Medulla oblongata (tissue), 1 donor: ENCODE measurements around the gene TNIP3.

Source experiments
- DNase-seq: peaks from one replicate; pipeline ENCODE4 v3.0.0-alpha.2; 2015; ENCODE audit errors: extremely low spot score

The TNIP3 gene

DNA sequence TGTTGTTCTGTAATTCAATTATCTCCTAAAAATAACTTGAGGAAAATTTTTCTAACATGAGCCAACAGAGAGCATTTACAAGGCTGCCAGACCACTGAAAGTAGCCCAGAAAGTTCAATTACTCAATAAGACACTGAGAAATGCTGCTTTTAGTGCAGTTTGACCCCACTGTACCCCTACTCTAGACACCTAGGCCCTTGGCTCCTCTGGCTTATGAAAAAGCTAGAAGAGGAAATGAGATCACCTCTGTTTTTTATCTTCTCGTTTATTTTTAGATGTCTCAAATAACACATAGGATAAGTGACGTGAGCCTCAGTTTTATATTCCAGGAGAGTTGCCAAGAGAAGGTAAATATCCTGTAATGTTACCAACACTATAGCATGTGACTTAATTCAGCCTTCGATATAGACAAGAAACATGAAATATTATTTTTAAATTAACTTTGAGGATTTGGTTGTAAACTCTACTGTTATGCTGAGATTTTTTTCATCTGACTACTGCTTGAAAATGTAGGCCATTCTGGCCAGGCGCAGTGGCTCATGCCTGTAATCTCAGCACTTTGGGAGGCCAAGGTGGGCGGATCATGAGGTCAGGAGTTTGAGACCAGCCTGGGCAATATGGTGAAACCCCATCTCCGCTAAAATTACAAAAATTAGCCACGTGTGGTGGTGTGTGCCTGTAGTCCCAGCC, 24.4 kb downstream of the TNIP3 start:
- DNase-seq, result no peak

DNA sequence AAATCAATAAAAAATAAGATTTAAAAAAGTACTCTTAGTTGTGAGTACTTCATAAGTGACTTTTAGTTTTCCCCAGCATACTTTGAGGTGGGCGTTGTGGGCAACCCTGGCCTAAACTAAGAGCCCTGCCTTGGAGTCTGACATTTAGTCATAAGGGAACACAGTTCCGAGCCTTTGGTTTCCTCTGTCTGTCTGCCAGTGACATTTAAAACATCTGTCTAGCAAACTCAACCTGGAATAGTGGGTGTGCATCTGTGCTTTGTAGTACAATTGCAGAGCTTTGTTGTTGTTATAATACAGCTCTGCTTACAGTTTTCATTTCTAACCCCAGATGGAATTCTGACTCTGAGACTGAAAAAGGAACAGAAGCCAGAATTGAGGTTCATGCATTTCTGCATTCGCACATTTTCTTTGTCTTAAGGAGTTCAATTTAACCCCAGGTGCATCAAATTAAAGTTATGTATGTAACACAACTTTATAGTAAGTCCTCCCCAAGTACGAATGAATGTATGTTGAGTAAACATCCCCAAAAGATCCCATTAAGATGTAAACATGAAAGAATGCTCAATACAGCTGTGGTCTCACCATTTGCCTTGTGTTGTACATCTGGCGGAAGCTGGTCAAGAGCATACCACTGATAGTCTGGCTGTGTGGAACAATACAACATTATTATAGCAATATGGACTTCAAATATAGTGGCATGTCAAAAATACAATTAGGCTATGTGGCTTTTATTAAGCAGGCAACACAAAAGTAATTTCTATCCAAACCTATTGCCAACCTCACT, 25.9 kb downstream of the TNIP3 start:
- no peak for DNase-seq

DNA sequence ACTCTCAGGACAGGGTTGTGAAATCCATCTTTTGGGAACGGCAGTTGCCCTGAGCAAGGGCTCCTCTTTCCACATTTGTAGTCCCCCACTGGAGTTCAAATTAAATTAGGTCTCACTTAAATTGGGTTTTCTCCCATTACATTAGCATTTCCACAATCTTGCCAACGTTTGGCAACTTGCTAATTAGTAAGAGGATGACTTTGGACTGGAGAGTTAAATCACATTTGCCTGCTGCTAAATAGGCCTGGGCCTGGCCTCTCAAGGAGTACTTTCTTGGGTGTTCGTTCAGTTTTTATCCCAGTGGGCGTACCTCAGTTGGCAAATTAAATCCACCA, 33.8 kb downstream of the TNIP3 start:
- no peak for DNase-seq

DNA sequence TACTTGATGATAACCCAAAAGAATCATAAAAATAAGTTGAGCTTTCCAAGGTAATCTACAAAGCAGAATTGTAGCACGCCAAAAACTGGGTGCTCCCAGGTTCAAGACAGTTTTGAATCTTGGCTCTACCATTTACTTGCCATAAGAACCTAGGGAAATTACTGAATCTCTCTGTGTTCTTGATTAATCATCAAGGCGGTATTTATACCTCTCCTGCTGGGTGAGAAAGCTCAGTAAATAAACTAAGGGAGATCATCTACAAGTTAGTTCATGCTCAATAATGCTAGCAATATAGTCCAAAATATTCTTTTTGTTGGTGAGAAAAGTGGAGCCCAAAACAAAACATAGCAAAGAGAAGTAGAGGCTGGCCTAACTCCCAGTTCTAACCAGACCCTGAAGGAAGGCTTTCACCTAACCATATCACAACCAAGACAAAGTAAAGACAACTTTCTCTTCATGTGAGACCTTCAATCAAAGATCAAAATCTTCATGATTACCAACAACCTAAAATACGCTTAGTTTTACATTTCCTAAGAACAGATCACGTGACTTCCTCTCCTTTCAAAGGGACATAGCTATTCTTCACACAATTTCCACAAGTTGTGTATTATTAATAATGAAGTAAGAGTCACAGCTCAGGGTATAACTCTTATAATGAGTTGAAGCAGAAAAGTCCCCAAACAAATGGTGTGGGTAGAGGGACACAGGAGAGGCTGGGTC, 34.4 kb downstream of the TNIP3 start:
- no peak for DNase-seq

DNA sequence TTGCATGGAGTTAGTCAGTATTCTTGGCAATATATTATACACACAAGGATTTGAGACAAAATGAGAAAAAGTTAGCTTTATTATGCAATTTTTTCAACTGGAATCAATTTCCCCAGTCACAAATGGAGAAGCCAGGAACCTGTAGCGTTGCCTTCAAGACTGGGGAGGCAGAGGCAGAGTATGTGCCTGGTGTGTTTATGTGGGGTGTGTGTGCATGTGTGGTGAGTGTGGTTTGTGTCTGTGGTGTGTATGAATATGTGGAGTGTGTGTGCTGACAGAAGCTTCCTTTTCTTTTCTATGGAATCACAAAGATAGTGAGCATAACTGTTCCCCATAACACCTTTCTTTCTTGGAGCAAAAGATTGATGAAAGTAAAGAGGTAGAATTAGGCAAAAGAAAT, 37.0 kb downstream of the TNIP3 start:
- DNase-seq, result no peak

DNA sequence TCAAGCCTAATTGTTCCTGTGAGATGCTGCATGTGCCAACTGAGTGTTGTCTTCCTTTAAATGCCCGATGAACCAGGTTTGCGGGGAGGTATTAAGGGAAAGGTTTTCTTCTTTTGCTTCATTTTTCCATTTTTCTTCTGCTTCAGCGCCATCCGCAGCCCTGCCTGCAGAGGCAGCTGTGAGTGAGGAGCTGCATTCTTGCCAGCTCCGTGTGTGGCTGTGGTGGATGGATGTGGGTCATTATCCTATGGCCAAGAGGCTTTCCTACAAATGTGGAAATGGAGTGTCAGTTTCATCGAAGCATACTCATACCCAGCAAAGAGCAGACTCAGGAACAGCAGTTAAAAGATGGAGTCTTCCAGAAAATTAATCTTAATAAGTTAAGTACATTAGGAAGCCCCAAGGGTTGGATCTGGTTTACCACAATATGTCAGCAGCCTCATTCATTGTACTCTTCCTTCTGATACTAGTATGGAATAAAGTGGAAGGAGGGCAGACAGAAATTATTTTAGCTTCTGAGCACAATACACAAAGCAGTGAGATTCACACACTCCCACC, 37.6 kb downstream of the TNIP3 start:
- no peak for DNase-seq

DNA sequence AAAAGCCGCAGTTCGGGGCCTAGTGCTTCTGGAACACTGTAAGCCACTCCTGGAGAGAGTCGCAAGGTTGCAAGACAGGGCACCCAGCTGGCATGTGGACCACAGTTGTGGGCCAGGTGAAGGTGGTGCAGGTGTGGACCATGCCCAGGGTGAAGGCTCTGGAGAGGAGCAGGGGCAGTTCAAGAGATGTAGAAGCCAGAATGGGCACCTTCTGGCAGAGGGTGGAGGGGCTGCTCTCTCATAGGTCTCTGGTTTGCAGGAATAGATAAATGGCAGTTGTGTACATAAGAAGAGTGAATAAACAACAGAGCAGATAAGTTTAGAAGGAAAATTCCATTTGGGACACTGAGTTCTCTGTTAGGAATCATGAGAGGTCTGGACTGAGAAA, 38.6 kb downstream of the TNIP3 start:
- DNase-seq, result no peak

DNA sequence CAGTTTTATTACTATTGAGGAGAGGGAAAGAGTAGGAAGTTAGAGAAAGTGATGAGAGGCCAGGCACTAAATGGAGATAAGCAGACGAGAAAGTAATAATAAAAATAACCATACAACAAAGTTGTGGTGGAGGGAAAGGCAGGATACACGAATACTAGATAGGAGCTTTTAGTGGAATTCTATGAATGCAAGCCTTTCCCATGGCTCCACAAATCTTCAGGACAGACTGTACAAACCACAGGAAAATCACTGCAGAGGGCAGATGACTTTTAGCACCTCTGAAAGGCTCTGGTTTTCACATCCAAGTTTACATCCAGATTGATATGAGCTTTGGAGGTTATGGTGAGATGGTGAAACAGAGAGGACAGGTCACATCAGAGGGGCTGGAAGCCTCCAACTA, 41.5 kb downstream of the TNIP3 start:
- no peak for DNase-seq

DNA sequence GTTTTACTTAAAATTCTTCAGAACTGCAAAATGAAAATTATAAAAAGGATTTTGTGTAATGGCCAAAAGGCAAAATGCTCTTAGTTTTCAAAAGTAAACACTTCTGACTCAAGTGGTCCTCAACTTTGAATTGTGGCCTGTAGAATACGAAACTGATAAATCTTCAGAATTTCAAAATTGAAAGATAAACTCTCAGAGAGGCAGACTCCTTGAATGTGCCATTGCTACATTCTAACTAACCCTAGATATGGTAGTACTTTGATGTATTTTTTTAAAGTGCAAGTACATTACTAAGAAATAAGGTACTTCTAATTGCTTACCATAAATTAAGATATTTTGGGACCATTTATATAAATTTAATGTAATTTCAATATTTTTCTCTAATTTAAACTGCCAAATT, 44.4 kb downstream of the TNIP3 start:
- no peak for DNase-seq

DNA sequence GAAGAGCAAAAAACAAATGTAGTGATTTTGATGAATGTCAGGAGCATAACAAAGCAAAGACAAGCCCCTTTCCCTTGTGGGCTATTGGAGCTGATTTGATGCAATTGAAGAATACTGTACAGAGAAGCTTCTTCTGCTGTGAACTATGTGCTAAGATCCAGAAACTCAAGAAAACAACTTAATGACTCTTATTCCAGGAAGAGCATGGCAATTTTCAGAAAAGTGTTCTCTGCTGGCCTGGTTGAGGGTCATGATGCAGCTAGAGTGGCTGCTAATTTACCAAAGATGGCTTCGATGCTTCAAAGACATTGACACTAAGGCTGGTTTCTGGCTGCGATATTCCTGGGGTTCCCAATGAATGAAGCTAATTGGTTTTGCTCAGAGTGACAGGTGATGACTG, 45.8 kb downstream of the TNIP3 start:
- no peak for DNase-seq

DNA sequence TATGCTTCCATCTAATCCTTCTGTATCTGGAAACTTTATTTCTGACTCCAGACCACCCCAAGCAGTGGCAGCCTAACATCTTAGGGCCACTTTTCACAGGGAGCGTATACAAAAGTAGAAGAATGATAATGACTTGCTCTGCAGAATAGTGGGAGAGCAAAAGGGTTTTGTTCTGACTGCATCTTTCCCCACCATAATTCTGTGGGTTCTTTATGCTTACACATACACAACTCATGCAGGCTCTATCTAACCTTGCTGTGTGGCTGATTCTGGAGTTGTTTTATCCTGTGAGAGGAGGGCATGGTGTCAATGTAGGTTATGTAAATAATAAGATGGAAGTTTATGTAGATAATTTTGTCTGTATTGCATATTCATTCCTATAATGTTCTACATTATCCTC, 49.4 kb downstream of the TNIP3 start:
- DNase-seq, result no peak

DNA sequence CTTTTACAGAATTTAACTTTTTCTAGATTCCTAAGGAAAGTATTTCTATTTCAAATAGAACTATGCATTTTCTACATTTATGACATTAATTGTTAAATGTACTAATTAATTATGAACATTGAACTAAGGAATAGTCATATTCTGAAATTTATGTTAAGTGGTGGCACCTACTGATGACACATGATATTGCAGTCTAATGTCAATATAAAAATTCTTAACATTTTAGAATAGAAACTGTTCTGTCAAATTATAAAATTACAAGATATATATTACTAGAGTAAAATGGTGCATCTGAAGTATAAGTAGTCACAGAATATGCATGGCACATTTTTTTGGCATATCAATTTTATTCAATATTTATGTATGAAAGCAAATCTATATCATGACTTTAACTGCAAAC, 51.6 kb downstream of the TNIP3 start:
- no peak for DNase-seq

DNA sequence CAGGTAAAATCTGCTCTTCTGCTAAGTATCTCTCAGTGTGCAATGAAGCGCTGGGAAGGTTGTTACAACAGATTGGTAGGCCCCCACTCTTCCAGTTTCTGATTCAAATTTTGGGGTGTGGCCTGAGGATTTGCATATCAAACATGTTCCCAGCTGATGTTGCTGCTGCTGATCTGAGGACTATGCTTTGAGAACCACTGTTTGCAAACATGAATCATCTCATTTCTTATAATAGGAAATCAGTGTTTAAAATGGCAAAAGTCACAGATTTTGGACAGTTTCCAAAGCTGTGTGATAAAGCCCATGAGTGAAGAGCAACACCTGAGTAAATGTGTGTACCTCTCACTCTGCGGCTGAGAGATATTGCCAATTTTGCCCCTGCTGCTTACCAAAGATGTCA, 55.6 kb downstream of the TNIP3 start:
- no peak for DNase-seq

DNA sequence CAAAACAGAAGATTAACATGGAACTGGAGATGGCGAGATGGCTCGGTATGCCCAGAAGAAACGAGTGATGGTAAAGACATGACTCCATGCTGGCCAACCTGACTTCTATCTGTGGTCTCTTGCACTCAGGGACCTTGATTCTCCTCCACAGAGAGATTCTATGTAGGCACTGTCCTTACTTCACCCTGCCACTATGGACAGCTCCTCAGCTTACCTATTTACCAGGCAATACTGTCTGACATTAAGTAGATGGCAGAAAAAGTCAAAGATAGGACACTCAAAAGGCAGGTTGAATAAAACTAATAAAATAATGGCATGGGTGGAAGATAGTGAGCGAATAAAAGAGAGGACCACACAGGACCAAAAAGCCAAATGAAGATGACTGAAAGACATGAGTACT, 56.6 kb downstream of the TNIP3 start:
- DNase-seq, result no peak

DNA sequence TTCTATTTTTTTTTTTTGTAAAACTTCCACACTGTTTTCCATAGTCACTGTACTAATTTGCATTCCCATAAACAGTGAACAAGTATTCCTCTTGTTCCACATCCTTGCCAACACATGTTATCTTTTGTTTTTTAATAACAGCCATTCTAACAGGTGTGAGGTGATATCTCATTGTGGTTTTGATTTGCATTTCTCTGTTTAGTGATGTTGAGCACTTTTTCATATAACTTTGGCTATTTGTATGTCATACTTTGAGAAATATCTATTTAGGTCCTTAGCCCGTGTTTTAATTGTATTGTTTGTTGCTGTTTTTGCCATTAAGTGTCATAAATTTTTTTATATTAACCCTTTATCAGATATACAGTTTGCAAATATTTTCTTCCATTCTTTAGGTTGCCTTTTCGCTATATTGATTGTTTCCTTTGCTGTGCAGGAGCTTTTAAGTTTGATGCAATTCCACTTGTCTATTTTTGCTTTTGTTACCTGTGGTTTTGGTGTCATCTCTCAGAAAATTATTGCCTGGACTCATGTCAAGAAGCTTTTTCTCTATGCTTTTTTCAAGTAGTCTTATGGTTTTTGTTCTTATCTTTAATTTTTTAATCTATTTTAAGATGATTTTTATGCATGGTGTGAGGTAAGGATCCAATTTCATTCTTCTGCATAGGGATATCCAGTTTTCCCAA, 63.9 kb downstream of the TNIP3 start:
- no peak for DNase-seq

DNA sequence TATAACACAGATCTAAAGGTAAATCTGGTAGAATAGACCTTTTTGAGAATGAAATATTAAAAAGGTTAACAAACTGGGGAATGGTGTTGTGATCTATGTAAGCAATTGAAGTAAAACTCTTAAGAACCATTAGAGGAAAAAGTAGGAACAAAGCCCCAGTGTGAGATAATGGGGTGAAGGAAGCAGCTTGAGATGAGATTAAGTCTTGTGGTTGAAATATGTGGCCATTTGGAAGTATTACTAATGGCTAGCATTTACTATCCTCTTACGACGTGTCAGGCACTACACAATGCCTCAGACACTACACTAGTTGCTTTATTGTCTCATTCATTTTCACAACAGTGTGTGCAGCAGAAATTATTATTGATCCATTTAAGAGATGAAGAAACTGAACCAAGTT, 65.9 kb downstream of the TNIP3 start:
- DNase-seq, result no peak

DNA sequence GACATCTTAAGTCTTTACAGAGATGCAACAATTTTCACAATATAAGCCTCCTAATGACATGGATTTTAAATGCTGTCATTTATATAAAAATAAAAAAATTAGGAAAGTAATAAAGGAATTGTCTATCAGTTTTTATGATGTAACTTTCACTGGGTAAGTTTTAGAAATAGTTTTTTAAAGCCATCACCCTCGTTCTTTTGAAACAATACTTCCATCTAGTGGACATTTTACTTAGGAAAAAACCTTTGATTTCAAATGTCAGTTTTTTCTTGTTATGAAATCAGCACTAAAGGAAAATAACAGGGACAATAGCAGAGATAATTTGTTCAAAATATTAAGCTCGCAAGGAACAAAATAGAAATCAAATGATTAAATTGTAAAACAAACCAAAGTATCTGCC, 67.5 kb downstream of the TNIP3 start:
- DNase-seq, result peak; percentile 41

DNA sequence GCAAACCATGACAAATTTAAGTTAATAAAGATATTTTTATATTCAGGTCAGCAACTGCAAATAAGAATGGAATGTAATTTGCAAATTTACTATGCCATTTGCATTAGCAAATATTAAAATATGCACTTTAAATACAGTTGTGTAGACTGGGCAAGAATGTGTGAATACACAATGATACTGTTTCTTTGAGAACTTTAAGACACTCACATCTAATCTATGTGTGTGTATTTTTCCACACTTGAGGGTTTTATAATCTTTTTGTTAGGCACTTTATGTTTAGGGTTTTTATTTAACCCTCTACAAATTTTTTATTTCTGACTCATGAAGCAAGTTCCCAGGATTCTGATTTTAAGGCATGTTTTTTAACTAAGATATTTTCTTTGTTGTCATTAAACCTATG, 67.9 kb downstream of the TNIP3 start:
- no peak for DNase-seq

DNA sequence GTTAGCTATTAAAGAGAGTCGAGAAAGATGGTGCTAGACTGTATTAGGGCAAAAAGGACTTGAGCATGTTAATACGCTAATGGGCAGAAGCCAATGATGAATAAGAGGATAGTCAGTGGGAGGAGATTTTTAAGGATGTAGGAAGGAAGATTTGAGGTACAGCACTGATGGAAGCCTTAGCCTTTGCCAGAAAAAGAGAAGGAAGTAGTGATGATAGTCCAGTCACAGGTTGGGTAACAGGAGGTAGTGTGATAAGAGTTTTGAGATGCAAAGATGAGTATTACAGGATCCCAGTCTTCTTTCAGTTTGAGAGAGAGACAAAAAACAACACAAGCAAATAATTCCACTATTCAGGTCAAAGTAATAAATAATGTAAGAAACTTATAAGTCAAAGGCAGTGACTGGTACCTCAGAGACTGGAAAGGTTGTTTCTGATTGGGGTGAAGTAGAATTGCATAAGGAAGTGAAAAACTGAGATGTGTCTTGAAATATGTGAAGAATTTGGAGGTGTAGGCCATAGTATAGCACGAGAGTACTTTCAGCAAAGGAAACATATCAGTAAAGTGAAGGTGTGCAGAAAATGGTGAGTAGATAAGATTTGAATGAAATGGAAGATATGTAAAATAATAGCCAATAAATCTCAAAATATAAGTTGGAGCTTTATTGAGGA, 69.7 kb downstream of the TNIP3 start:
- DNase-seq, result no peak

DNA sequence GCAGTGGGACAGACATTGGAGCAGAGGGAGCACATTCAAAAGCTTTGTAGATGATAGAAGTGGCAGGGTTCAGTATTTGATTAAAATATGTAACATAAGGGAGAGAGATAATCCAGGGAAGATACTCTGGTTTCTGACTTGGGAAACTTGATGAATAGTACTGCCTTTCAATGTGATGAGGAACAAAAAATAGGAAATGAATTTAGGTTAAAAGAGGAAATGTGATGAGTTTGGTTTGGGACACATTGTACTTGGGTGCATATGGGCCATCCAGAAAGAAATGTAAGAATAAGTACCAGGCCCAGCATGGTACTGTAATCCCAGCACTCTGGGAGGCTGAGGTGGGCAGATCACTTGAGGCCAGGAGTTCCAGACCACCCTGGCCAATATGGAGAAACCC, 70.9 kb downstream of the TNIP3 start:
- DNase-seq, result no peak

DNA sequence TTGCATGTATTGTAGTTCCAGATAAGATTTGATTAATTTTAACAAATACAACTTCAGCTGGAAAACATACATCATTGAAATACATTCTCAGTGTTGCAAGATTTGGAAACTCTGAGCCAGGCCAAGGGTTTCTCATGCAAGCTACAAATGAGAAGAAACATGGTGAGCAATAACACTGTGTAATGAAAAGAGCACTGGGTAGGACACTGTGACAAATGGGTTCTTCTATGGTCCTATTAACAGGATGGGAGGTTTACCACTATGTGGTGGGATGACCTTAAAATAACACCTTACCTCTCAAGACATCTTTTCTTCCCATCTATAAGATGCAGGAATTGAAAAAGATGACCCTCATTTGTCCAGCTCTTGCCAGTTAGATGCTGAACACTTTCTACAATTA, 72.2 kb downstream of the TNIP3 start:
- DNase-seq, result no peak

DNA sequence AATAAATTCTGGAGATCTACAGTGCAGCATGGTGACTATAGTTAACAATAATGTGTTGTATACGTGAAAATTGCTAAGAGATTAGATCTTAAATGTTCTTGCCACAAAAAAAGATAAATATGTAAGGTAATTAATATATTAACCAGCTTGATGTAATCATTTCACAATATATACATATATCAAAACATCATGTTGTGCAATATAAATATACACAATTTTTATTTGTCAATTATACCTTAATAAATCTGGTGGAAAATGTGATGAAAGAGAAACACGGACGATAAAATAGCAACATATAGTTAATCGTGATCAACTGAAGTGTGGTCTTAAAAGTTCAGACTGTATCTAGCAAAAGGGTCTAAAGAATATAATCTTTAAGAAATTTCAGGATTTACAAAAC, 75.3 kb downstream of the TNIP3 start:
- no peak for DNase-seq
